GM18858 (cell line): ENCODE measurements around the gene CLOCK.

Experiments used
- ATAC-seq: cut with Tn5 transposase; IDR thresholded peaks from one replicate; pipeline ENCODE4 v1.9.1; 2021; ENCODE audit not compliant: unreplicated experiment

Gene CLOCK

GRCh38 chr4:55545151-55545550 is 1.6 kb downstream of the CLOCK start:
- no peak for ATAC-seq

GRCh38 chr4:55543858-55544257 is 2.9 kb downstream of the CLOCK start:
- ATAC-seq: no peak

- ATAC-seq: no peak
Observed at GRCh38 chr4:55540271-55540670, 6.4 kb downstream of the CLOCK start.

GRCh38 chr4:55539658-55540057 is 7.1 kb downstream of the CLOCK start:
- ATAC-seq: no peak

- ATAC-seq: no peak
Observed at GRCh38 chr4:55538531-55538930, 8.2 kb downstream of the CLOCK start.

GRCh38 chr4:55534306-55534705 is 12.4 kb downstream of the CLOCK start:
- ATAC-seq: no peak

- ATAC-seq: no peak
Observed at GRCh38 chr4:55530691-55531090, 16.0 kb downstream of the CLOCK start.

GRCh38 chr4:55530167-55530566 is 16.5 kb downstream of the CLOCK start:
- no peak for ATAC-seq

GRCh38 chr4:55528491-55528890 is 18.2 kb downstream of the CLOCK start:
- no peak for ATAC-seq

GRCh38 chr4:55524844-55525571 is 21.7 kb downstream of the CLOCK start:
- no peak for ATAC-seq

GRCh38 chr4:55518442-55518841 is 28.3 kb downstream of the CLOCK start:
- ATAC-seq: no peak

- peak; percentile 70 for ATAC-seq
Observed at GRCh38 chr4:55517526-55518229, 29.0 kb downstream of the CLOCK start.

GRCh38 chr4:55512922-55513571 is 33.7 kb downstream of the CLOCK start:
- no peak for ATAC-seq

GRCh38 chr4:55512077-55512476 is 34.6 kb downstream of the CLOCK start:
- ATAC-seq: no peak

GRCh38 chr4:55510685-55511084 is 36.0 kb downstream of the CLOCK start:
- ATAC-seq: no peak

- ATAC-seq: no peak
Observed at GRCh38 chr4:55509266-55509665, 37.4 kb downstream of the CLOCK start.

- no peak for ATAC-seq
Observed at GRCh38 chr4:55507612-55508011, 39.1 kb downstream of the CLOCK start.

- ATAC-seq: no peak
Observed at GRCh38 chr4:55503169-55503568, 43.5 kb downstream of the CLOCK start.

- ATAC-seq: peak; percentile 78
Observed at GRCh38 chr4:55500072-55500471, 46.6 kb downstream of the CLOCK start.

- ATAC-seq: no peak
Observed at GRCh38 chr4:55499495-55499894, 47.2 kb downstream of the CLOCK start.

GRCh38 chr4:55498051-55498450 is 48.7 kb downstream of the CLOCK start:
- ATAC-seq: no peak

- ATAC-seq: no peak
Observed at GRCh38 chr4:55491486-55491885, 55.2 kb downstream of the CLOCK start.
